Heart right ventricle (tissue), 16 donors: ENCODE measurements around the gene ATXN7L2. TPM values are rescaled to one million over a fixed set of nuclear protein-coding genes. Genes with fewer than 3 reads are reported as not detected.
A peak's percentile ranks its signal among the peaks of the same experiment; 100 is the strongest.

Experiments used
- ATAC-seq, 8 donors: fragments of 200-7000 bp; cut with Tn5 transposase; one replicate each; pipeline ENCODE4 v1.9.1; 2020; ENCODE audit warnings: mild to moderate bottlenecking in 8 of 8, moderate library complexity in 8 of 8, moderate number of reproducible peaks in 1 of 8
- DNase-seq, 2 donors: peaks; one replicate each; pipeline ENCODE4 v3.0.0-alpha.2; 2020
- H3K27ac ChIP-seq, 10 donors: fragments of 200-600 bp; sonication (generic) in 2 of 10; one replicate each; pipeline versions ENCODE4 v1.5.0 to v1.8.0; 2020 to 2022; ENCODE audit warnings: mild to moderate bottlenecking in 3 of 10
- H3K27me3 ChIP-seq, 7 donors: fragments of 200-600 bp; one replicate each; pipeline ENCODE4 v1.8.0; 2021 to 2022; ENCODE audit warnings: mild to moderate bottlenecking in 2 of 7
- H3K36me3 ChIP-seq, 9 donors: fragments of 200-600 bp; sonication (generic) in 1 of 9; one replicate each; pipeline versions ENCODE4 v1.5.0 to v1.8.0; 2020 to 2022; ENCODE audit warnings: mild to moderate bottlenecking in 2 of 9
- H3K4me1 ChIP-seq, 9 donors: fragments of 200-600 bp; sonication (generic) in 1 of 9; one replicate each; pipeline versions ENCODE4 v1.5.0 to v1.8.0; 2020 to 2022; ENCODE audit warnings: mild to moderate bottlenecking in 4 of 9
- H3K4me3 ChIP-seq, 10 donors: fragments of 200-600 bp; sonication (generic) in 2 of 10; one replicate each; pipeline versions ENCODE4 v1.5.0 to v1.8.0; 2020 to 2022; ENCODE audit warnings: mild to moderate bottlenecking in 7 of 10, moderate library complexity in 2 of 10
- H3K9me3 ChIP-seq, 11 donors: fragments of 200-600 bp in 10 of 11; sonication (generic) in 2 of 11; one replicate each; pipeline versions ENCODE4 v1.5.0 to v1.8.0; 2013 to 2022; ENCODE audit warnings: mild to moderate bottlenecking in 2 of 11, control low read depth in 1 of 11, moderate library complexity in 1 of 11
- WGBS, 2 donors: extraction: QIAGEN DNeasy Blood & Tissue Kit; methylation state at CpG; one replicate each; pipeline ENCODE4 v1.1.7; 2013; ENCODE audit warnings: inconsistent platforms in 1 of 2; 5-methylcytosine and 5-hydroxymethylcytosine counted together
- intact Hi-C, 10 donors: fragments of 100-400 bp; cut with DNase I; formaldehyde crosslinking; loops; one replicate each; pipeline versions ENCODE4 v1.11.1 to v1.14.2; 2022
- polyA plus RNA-seq, 2 donors: library from polyadenylated mRNA; stranded (reverse); fragments of 200-250 nt; gene quantifications; one replicate each; pipeline ENCODE4 v1.2.3, GENCODE V29; 2013
- total RNA-seq, 10 donors: library from RNA; stranded (reverse); fragmentation: NEBNext Ultra II Directional in 3 of 10; extraction: Animal tissue kit (Norgen Biotek cat#: 25700) in 3 of 10; gene quantifications; one replicate each; pipeline versions ENCODE4 v1.2.1 to v1.2.4, GENCODE V29; 2021 to 2023
- TF ChIP-seq, protein P1 (sequence below), 9 donors: fragments of 200-600 bp; sonication (generic) in 2 of 9; IDR thresholded peaks; one replicate each; pipeline versions ENCODE4 v1.5.0 to v1.8.0; 2021 to 2022; ENCODE audit warnings: antibody characterized with exemption in 9 of 9, mild to moderate bottlenecking in 5 of 9, moderate library complexity in 1 of 9
- donor health status: Arrhythmogenic right ventricular cardiomyopathy.
- donor health status: ischemic (EF 13 %, LVEDD 7.1; RV severe dilation, severe dysfunction).
- donor health status: healthy with polysubstance abuse.
- donor health status: DM: no; HTN: yes; CAD: no.
- donor health status: DM: no; HTN: no; CAD: no.
- donor health status: ischemic (EF 25% LVEDD 6.9; RV normal size, moderate dysfunction).
- donor health status: ischemic (EF 25% LVEDD 5.7; RV mildly dilated, moderate dysfunction).
- donor health status: healthy.
- donor health status: DM: yes; HTN: yes; CAD: no.
- donor health status: Ischemic cardiomyopathy.
- donor health status: ischemic (EF 35%, LVEDD 5.7; RV mildly dilated, moderate dysfunction).
- donor health status: nonischemic (EF 11% LVEDD 7.7; RV severe dilation, severe dysfunction).
- donor health status: DM: yes; HTN: yes; CAD: no.
- donor health status: PGD.
- donor health status: ischemic (EF 29% LVEDD 5.4; RV normal size, mild dysfunction).
- donor health status: nonischemic (EF 23%, LVEDD 6.1; RV moderate dilation, normal function).

The ATXN7L2 gene
- total and polyA plus RNA-seq, 12 donors: 1.8 to 11.4 (median 2.6) TPM

DNA sequence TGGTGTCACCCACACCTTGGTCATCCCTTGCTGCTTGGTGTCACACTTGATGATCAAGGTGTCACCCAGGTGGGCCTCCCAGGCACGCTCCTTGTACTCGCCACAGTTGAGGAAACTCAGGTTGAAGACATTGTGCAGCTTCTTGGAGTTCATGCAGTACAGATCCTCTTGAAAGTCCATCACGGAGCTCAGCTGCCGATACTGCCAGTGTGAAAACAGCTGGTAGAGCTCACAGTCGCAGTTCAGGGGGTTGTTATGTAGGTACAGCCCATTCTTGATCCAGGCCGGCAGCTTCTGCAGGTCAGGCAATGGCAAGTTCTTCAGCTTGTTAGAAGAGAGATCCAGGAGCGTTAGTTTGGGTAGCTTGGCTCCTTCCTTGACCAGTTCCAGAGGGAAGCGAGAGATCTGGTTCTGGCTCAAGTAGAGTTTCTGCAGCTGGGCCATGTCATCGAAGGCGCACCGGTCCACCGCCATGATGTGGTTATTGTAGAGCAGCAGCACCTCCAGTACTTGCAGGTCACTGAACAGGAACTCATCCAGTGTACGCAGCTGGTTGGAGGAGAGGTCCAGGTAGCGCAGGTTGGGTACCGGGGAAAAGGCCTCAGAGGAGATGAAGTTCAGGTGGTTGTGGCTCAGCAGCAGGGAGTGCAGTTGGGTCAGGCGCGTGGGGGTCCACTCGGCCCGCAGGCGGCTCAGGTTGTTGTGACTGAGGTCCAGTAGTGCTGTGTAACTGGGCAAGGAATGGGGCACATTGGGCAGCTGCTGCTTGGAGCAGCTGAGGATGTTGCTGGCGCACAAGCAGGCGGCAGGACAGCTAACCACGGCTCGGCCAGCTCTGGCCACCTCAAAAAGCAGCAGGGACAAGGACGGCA is 24.5 kb downstream of the ATXN7L2 start:
- H3K4me3 ChIP-seq: peak overlapping the region in 7 of 10 donors; percentile 68 to 84 (median 76)
- DNase-seq (no peak), ATAC-seq (peak in 3 of 8 donors; percentile 5 to 8 (median 6))
- H3K27ac ChIP-seq: peak overlapping the region in 2 of 10 donors; percentile 53 to 78
- peaks cover 0 to 5% (median 0%) of the 10 kb centered on the region in 7 donors for H3K27me3 ChIP-seq
- peaks cover 0 to 21% (median 0%) of the 10 kb centered on the region in 9 donors for H3K36me3 ChIP-seq
- peaks cover 0 to 18% (median 13%) of the 10 kb centered on the region in 9 donors for H3K4me1 ChIP-seq
- no peaks in the 10 kb centered on the region for H3K9me3 ChIP-seq
- 86 to 90% methylated on average over 25 of the region's 25 CpGs for WGBS, 2 donors
- intact Hi-C loops: no loop called here
- TF ChIP-seq, protein P1, sequence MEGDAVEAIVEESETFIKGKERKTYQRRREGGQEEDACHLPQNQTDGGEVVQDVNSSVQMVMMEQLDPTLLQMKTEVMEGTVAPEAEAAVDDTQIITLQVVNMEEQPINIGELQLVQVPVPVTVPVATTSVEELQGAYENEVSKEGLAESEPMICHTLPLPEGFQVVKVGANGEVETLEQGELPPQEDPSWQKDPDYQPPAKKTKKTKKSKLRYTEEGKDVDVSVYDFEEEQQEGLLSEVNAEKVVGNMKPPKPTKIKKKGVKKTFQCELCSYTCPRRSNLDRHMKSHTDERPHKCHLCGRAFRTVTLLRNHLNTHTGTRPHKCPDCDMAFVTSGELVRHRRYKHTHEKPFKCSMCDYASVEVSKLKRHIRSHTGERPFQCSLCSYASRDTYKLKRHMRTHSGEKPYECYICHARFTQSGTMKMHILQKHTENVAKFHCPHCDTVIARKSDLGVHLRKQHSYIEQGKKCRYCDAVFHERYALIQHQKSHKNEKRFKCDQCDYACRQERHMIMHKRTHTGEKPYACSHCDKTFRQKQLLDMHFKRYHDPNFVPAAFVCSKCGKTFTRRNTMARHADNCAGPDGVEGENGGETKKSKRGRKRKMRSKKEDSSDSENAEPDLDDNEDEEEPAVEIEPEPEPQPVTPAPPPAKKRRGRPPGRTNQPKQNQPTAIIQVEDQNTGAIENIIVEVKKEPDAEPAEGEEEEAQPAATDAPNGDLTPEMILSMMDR (IDR thresholded peaks at IDR 0.05): no peak

DNA sequence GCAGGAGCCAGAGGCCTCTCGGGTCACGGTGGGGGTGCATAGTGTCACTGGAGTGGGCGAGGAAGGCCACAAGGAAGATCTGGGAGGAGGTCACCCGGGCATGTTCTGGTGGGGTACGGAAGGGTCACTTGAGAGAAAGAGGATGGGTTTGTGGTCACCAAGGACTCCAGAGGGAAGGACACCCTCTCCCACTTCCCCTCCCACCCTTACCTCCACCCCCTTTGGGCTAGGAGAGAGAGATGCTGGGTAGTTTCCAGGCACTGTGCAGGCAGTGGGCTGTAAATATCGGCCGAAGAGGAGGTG is 25.1 kb downstream of the ATXN7L2 start:
- TF ChIP-seq, protein P1 (IDR thresholded peaks at IDR 0.05): no peak
- Histone ChIP-seq H3K4me3 (peak overlapping the region; percentile 68 to 84 (median 73)), H3K4me1 (peaks cover 0 to 18% (median 13%) of the 10 kb centered on the region in 9 donors), H3K9me3 (no peaks in the 10 kb centered on the region), H3K27ac (peak overlapping the region in 8 of 10 donors; percentile 47 to 78 (median 65)), H3K27me3 (peaks cover 0 to 5% (median 0%) of the 10 kb centered on the region in 7 donors), H3K36me3 (peaks cover 0 to 21% (median 0%) of the 10 kb centered on the region in 9 donors)
- no peak for DNase-seq
- WGBS, 2 donors: 55 to 65% methylated on average over 7 of the region's 7 CpGs
- intact Hi-C loops: no loop called here
- ATAC-seq: peak in 3 of 8 donors; percentile 13 to 34 (median 14)

DNA sequence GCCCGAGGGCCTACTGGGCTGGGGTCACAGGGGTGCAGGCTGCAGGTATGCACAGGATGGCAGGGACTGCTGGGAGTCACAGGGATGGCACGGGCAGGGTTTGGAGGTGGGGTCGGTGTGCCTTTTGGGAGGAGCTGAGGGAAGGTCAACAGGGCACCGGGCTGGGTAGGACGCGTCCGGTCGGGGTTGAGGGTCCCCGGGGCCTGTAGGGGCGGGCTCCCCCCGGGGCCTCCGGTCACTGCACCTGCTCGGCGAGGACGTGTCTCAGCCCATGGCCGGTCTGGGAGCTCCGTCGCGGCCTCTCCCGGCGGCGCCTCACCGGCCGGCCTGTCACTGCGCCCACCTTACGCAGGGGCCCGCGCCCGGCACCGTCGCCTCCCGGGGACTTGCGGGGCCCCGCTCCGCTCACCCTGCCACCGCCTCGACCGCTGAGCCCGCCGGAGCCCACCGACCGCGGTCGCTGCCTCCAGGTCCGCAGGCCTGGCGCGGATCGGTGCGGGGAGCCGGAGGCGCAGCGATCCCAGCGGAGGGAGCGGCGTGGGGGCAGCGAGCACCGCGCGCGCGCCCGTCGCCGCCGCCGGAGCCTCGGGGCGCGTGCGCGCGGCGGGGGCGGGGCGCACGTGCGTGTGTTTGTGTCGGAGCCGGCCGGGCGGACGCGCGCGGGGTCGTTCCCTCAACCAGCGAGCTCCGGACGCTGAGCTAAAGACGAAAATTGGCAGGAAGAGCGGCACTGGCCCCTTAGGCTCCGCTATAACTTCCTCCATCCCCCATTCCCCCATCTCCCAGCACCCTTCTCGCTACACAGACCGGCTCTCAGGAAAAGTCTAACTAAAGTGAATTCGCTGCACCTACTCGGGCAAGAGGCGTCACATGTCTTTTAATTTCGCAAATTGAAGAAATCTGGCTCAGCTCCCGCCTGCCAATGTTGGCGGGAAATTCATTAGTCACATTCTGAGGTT is 25.8 kb downstream of the ATXN7L2 start, which contains the start of gene AMIGO1:
TSS of gene AMIGO1 (minus strand) at position 552 of the 959 bp plus-strand sequence. CDS start 815 bp downstream, outside the sequence.
- 0 to 1% methylated on average over 68 to 100 of the region's 100 CpGs for WGBS, 2 donors
- peak; percentile 69 to 91 (median 78) for ATAC-seq
- H3K27me3 ChIP-seq: peaks cover 0 to 5% (median 0%) of the 10 kb centered on the region in 7 donors
- peak within 1 kb of the TSS; percentile 68 to 84 (median 73) for H3K4me3 ChIP-seq
- peaks cover 0 to 16% (median 0%) of the 10 kb centered on the region in 9 donors for H3K36me3 ChIP-seq
- TF ChIP-seq, protein P1 (IDR thresholded peaks at IDR 0.05): no peak
- peaks cover 0 to 18% (median 13%) of the 10 kb centered on the region in 9 donors for H3K4me1 ChIP-seq
- intact Hi-C loops: no loop called here
- H3K27ac ChIP-seq: peak within 1 kb of the TSS in 9 of 10 donors; percentile 47 to 78 (median 66)
- H3K9me3 ChIP-seq: no peaks in the 10 kb centered on the region
- DNase-seq: peak; percentile 56 to 67
